ENCODE measurements around the gene CDCA7L.
A peak's percentile ranks its signal among the peaks of the same experiment; 100 is the strongest.
"Not testable (repeated sequence)": the region's sequence is repeated elsewhere in the genome, so short reads cannot be mapped to it uniquely, and the experiment has no call there.

Gene CDCA7L

DNA sequence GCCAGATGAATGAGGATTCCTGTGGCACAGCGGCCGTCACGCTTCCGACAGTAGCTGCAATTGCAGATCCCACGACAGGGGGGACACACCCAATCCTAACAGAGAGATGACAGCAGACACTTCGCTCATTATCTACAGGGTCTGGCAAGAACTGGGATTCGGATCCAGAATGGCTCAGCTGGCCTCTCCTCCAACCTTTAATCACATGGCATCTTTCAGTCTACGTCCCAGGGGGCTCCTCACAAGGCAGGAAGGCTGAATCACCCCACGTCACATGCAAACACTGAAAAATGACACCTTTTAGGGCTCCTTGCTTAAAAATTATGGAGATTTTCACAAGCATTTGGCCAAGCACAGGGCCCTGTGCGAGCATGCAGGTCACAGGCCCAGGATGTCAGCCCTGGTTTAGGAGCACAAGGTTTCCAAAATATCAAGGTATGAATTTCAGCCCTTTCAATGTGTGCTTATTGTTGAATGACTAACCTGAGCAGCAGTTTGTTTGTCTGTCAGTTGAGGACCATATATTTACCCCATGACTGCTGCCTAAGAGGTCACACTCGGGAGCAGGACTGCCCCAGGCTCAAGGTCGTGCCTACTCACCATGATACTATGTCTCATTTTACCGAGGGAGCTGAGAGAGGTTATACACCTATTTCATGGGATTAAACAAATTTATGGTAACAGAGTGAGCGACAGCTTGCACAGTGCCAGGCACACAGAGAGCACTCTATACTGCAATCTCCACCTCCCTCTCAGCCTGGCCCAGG, 42.5 kb downstream of the CDCA7L start:
- DNase-seq (ENCODE audit: low spot score), result no peak

DNA sequence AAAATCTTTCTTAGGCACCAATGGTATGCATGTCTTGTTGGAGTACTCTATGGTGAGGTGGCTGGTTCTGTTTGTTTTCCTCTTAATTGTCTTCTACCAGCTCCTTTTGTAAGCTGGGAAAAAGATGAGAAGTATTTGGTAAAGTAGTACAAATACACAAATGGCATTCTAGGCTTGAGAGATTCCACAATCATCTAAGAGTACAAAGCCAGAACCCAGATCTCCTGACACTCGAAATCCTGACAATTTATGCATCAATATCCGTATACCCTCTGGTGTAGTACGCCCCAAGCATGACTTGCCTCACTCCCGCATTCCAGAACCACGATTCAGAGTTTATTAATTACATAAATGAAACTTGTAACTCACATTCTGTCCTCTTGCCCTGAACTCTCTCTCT, 43.5 kb downstream of the CDCA7L start:
- DNase-seq (ENCODE audit: low spot score), result no peak

DNA sequence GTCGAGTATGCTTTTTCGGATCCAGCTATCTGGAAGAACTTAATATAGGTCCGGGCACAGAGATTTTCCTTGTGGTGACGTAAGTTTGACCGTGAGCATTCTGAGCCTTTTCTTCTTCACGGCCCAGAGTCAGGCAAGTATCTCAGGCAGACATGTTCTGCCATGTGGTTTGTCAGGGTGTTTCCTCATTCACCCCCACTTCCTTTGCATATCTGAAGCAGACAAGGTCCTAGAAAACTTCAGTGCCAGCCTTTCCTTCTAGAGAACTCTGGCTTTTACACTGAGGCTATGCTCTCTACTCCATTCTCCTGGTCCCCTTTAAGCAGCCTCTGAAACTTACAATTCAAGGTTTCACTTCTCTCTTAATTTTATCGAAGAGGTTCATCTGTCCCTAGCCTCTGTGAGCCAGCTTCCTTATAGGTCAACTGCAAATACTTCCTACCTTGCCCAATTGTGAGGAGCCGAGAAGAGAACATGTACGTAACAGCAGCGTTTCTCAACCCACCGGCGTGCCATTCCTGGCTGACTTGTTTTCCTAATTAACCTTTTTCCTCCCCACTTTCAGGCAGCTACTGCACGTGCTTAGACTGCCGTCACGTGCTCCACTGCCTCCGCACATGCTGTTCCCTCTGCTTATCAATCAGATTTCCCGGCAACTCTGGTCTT, 47.3 kb downstream of the CDCA7L start:
- DNase-seq (ENCODE audit: low spot score), result peak; percentile 27

DNA sequence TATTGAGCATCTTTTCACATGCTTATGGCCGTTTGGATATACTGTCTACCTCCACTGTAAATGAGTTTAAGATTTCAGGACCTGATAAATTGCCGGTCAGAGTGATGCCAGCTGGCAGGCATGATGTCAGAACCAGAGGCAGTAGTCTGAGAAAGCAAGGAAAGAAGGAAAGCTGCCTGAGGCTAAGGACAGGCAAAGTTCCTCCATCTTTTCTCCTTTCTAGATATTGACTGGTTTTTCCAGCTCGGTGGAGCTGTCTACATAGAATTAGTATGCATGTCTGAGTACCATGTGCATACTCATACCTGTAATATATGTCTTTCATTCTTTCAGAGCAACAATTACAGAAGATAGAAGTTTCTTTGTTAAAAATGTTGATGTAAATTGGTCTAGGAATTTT, 52.3 kb downstream of the CDCA7L start:
- no peak for DNase-seq (ENCODE audit: low spot score)

DNA sequence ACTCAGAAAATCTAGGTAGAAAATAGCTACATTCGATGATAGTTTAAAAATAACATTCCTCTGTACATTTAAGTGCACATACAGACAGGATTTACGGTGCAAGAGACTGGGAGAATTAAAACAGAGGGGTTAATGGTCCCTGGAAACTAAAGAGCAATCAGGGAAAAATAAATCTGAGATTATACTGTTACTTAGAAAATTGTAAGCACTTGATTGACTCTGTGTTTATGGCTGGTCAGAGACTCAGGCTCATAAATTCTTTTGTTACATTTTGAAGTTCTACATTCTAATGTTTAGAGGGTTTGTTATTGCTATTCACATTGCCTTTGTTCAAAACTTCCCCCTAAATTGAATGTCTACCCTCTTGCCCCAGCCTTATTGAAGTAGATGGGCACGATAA, 54.4 kb downstream of the CDCA7L start:
- DNase-seq (ENCODE audit: low spot score), result no peak

DNA sequence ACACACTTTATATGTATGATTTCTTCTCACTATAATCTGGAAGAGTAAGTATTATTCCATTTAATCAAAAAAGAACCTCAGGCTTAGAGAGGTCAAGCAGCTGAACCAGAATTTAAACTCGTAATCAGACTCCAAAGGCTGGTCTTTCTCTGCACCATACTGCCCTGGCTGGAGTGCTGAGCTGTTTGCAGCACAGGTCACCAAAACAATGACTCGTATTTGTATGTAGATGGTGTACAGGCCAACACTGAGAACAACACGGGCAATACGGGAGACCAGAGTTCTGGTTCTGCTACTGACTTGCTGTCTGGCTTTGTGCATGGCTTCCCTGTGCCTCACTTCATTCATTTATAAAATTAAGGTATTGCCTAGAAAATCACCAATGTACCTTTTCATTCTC, 57.9 kb downstream of the CDCA7L start:
- no peak for DNase-seq (ENCODE audit: low spot score)

DNA sequence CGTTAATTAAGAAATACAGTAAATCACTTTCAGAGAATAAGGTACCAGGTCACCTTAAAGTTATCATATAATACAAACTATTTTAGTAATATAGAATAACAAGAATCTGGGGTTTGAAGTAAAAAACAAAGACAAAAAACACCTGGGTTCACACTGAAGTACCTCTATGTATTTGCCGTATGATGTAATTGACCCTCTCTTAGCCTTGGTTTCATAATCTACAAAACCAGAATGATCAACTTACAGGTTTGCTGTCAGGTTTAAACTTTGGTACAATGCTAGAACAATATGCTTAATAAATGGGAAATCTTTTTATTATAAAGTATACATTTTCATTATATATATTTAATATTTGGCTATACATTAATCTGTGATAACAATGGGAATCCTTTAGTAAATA, 58.3 kb downstream of the CDCA7L start:
- DNase-seq (ENCODE audit: low spot score), result no peak

DNA sequence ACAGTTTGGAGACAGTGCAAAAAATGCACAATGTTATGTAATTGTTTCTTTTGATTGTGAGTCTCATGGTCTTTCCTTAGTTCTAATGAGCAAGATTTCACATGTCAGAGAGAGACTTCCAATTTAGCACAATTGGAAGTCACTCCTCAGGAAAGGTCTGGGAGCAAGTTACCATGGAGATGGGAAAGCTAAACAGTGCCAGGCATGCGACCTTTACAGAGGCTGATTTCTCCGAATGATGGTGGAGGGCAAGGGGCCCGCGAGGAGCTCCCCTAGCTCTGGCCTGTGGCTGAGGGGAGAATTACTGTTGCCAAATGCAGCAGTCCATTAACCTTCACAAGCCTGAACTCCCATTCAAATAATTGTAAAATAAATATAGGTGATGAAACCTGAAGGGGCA, 59.3 kb downstream of the CDCA7L start:
- no peak for DNase-seq (ENCODE audit: low spot score)

DNA sequence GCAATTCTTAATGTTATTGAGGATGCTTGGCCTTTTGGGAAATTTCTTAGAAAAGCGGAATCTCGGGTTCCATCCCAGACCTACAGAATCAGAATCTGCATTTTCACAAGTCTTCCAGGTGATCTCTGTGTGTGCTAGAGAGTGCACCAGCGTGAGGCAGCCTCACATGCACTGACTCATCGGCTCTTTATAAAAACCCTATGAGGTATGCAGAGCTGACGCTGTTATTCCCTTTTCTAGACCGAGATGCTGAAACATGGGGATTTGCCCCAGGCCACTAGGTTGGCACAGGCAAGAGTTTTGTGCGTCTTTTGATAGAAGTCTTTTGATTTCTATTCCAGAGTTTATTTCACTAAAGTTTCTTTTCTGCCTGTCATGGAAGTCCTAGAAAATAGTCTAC, 61.2 kb downstream of the CDCA7L start:
- no peak for DNase-seq (ENCODE audit: low spot score)

DNA sequence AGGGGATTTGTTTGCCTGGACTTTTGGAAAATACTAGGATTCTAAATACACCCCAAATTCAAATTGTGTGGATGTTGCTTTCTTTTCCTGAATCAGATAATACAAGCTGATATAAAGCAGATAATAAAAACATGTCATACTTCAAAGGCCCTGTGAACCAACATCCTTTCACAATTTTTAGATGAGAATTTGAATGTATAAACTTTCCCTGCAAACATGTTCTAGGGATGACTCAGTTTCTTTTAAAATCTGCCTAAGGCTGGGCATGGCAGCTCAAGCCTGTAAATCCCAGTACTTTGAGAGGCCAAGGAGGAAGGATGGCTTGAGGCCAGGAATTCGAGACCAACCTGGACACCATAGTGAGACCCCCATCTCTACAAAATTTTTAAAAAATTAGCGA, 62.2 kb downstream of the CDCA7L start:
- DNase-seq (ENCODE audit: low spot score), result not testable (repeated sequence)

DNA sequence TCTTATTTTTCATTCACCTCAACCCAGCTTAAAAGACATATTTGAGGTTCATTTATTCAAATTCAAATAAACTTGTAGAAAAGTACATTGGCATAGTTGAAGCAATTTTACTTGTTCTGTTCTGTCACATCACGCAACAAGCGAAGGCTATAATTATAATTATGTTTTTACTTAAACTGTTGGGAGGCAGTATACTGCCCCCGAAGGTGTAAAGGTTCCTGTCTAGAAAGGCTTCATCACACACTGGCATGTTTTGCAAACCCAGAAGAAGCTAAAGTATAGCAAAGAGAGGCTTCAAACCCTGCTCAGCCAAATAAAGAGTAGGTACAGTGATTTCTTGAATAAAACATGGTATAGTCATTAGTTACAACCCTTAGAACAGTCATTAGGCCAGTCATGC, 62.6 kb downstream of the CDCA7L start:
- no peak for DNase-seq (ENCODE audit: low spot score)

DNA sequence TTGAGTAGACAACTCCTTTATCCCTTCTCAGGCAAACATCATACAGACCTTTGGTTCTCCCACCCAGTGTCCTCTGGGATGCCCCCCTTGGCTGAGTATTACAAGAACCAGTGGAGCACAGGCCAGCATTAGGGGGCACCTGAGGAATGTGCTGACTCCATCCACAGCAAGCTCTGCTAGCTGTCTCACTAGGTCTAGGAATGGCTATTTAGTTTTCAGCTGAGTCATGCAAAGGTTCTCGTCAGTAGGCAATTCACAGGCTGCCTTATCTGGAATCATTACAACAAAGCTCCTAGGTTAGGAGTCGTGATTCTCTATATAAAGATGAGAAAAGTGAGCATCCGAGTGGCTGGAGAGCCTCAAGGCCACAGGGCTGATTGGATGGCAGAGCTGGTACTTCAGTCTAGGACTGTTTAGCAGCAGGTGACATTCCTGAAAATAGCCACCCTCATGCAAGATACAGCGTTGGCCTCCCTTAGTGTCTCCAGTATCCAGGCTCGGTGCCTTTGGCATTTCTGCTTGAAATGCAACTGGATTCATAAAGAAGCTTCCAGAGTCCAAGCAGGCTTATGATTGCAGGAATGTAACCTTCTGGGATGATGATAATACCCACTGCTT, 75.8 kb downstream of the CDCA7L start:
- DNase-seq (ENCODE audit: low spot score), result no peak

DNA sequence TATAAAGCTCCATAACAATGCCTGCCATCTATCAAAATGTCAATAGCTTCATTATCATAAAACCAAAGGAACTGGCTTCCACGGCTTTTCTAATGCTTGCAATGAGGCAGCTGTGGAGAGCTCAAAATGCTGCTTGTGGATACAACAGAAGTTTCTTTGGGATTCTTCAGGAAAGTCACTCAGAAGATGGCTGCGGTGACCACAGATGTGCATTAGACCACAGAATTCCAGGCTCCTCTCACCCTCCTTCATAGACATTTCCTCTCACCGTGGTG, 77.2 kb downstream of the CDCA7L start:
- no peak for DNase-seq (ENCODE audit: low spot score)

DNA sequence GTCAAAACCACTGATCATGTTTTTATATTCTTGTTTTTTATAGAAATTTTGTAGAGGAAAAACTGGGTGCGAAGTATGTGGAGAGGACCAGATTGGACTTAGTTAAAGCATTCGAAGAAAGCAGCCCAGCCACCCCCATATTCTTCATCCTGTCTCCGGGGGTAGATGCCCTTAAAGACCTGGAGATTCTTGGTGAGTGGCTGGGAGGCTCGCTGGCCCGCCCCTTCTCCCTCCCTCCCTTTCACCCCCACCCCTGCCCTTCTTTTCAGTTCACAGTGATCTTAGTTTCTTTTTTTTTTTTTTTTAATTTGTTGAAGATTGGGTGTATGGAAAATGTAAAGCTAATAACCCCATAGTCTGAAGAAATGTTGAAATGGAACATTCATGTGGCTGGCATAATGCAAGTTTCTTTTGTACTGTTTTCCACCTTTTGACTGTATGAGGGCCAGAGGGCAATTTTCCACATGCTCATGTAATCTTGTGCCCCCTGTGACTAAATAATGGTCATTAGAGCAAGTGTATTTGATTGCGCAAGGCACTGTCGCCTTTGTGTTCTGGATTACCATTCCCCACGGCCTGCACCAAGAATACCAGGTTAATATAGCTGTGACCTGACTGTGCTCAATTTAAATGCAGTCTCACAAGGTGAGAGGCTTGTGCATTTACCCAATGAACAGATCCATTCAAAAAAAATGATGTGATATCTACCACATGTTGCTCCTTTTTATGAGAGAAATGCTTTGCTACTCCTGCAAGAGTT, 77.7 kb downstream of the CDCA7L start:
- no peak for DNase-seq (ENCODE audit: low spot score)

DNA sequence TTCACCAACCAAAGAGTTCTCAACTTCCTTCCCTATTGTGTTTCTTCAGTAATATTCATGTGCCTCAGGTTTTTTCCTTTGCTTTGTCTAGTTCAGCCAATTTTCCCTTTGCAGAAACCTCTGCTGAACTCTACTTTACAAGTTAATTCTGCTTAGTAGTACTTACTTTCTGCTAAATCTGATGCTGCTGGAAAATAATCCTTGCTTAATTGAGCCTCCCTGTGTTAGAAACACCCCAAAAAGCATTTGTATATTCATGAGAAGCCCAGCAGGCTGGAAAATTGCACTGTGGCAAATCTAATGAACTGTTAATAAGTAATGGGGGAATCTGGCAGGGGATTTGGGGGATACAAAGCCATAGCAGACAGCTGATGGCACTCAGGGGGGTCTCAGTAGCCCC, 78.5 kb downstream of the CDCA7L start:
- no peak for DNase-seq (ENCODE audit: low spot score)

DNA sequence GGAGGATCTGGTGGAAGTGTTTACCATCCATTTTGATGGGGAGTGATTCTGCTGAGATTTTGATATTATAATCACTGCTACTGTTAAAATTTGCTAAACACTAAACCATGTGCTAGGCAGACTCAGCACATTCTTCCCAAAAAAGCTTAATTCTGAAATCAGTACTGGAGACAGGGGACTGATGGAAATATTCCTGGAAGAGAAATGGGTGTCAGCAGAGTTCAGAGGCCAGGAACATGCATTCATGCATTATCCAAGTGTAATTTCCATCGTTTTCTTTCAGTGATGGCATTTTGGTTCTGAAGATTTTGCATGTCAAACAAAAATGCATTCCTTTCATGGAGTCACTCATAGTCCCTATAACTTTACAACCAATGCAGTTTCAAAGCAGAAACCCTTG, 79.0 kb downstream of the CDCA7L start:
- no peak for DNase-seq (ENCODE audit: low spot score)

DNA sequence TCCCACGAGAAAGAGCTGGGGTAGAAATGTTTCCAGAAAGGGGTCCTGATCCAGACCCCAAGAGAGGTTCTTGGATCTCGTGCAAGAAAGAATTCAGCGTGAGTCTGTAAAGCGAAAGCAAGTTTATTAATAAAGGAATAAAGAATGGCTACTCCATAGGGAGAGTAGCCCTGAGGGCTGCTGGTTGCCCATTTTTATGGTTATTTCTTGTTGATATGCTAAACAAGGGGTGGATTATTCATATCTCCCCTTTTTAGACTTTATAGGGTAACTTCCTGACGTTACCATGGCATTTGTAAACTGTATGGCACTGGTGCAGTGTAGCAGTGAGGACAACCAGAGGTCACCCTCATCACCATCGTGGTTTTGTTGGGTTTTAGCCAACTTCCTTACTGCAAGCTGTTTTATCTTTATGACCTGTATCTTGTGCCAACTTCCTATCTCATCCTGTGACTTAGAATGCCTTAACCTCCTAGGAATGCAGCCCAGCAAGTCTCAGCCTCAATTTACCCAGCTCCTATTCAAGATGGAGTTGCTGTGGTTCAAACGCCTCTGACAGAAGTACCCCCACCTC, 80.0 kb downstream of the CDCA7L start:
- DNase-seq (ENCODE audit: low spot score), result not testable (repeated sequence)

DNA sequence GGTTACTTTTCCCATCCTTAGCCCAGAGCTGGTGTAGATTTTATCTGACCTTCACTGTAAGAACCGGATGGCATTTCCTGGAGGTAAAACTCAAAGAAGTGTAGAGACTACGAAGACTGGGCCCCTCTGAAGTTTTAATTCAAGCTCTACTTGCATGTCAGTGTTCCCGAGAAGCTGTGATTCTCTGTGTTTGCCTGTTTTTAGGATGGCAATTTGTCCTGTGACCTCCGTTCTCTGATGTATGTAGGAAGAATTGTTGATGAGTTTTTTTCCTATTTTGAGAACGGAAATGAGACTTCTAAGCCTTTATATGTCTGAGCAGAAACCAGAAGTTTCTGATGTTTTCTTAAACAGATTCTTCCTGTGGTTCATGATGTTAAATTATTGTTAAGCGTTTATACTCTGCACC, 94.1 kb downstream of the CDCA7L start:
- no peak for DNase-seq (ENCODE audit: low spot score)

Measured in germinal center (tissue), 1 donor.